WI38 (cell line): ENCODE data around the gene NUCKS1.
"Not testable (repeated sequence)": the region's sequence is repeated elsewhere in the genome, so short reads cannot be mapped to it uniquely, and the experiment has no call there.

Source experiments
- H3K4me3 ChIP-seq: 2 replicates; pipeline ENCODE4 v1.5.1; 2011; ENCODE audit warnings: low read depth, mild to moderate bottlenecking, control low read depth, low read length
- CTCF ChIP-seq: IDR thresholded peaks from 2 replicates; pipeline ENCODE4 v1.5.1; 2012; ENCODE audit warnings: low read depth, mild to moderate bottlenecking, control low read depth, low read length

The NUCKS1 gene

DNA sequence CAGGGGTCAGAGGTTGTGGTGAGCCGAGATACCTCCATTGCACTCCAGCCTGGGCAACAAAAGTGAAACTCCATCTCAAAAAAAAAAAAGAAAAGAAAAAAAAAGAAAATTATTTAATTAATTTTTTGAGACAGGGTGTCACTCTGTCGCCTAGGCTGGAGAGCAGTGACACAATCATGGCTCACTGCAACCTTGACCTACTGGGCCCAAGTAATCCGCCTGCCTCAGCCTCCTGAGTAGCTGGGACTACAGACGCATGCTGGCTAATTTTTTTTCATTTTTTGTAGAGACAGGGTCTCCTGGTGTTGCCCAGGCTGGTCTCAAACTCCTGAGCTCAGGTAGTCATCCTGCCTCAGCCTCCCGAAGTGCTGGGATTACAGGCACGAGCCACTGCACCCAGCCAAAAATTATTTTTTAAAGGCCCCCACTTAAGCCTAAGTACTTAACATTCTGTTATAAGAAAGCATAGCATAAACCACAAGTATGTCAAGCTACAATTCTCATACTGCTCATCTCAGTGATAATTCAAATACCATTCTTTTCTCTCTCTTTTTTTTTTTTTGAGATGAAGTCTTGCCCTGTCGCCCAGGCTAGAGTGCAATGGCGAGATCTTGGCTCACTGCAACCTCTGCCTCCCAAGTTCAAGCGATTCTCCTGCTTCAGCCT, 19.9 kb downstream of the NUCKS1 start:
- H3K4me3 ChIP-seq, result no peak overlapping the region
- no peak for TF ChIP-seq CTCF

DNA sequence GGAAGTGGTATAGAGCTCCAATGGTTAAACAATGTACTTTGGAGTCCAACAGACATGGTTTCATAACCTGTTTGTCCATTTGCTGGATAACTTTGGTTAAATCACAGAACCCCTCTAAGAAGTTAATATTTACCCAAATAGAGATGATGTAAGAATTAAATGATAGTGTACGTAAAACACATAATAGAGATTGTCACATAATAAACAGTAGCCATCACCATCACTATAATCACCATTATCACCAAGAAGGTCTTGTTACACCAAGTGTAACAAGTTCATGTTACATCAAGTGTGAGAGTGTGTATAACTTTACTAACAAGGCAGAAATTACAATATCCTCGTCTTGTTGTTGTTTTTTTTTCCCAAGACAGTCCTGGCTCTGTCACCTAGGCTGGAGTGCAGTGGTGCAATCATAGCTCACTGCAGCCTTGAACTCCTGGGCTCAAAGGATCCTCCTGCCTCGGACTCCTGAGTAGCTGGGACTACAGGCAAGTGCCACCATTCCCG, 23.3 kb downstream of the NUCKS1 start:
- no peak for TF ChIP-seq CTCF
- H3K4me3 ChIP-seq, result no peak overlapping the region

- H3K4me3 ChIP-seq, result no peak overlapping the region
- TF ChIP-seq CTCF, result no peak
These were observed 24.5 kb downstream of the NUCKS1 start for GRCh38 chr1:205725514-205725913.

GRCh38 chr1:205720740-205721139, 29.2 kb downstream of the NUCKS1 start:
- not testable (repeated sequence) for H3K4me3 ChIP-seq

DNA sequence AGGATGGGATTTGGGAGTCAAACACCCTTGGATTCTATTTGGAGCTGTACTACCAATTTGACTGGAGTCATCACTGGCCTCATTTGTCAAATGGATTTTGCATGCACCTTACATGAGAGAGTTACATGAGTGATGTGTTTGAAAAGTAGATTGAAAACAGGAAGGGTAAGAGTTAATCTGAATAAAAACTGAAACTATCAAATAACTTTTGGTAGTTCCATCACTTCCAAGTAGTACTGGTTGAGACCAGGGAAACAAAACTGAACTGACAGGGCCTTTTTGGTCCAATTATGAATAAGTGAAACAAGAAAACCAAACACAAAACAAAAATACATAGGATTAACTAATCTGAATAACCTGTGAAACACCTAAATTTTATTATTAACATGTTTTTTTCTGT, 30.2 kb downstream of the NUCKS1 start:
- H3K4me3 ChIP-seq, result no peak overlapping the region
- TF ChIP-seq CTCF, result no peak

DNA sequence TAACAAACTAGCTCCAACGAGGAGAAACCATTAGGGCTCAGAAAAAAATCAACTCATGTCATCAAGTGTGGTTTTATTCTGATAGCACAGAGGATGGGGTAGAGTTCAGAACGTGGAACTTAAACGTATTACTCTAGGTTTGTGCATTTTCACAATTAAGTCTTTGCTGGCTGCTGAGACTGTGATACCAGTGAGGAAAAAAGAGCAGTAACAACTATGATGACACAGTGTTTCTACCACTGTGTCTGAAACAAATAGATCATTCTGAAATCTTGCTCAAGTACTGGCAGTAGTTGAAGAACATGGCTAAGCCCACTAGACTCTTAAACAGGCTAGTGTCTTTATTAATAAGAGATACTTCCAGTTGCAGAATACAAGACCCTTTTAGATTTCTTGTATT, 31.0 kb downstream of the NUCKS1 start:
- no peak overlapping the region for H3K4me3 ChIP-seq
- no peak for TF ChIP-seq CTCF

DNA sequence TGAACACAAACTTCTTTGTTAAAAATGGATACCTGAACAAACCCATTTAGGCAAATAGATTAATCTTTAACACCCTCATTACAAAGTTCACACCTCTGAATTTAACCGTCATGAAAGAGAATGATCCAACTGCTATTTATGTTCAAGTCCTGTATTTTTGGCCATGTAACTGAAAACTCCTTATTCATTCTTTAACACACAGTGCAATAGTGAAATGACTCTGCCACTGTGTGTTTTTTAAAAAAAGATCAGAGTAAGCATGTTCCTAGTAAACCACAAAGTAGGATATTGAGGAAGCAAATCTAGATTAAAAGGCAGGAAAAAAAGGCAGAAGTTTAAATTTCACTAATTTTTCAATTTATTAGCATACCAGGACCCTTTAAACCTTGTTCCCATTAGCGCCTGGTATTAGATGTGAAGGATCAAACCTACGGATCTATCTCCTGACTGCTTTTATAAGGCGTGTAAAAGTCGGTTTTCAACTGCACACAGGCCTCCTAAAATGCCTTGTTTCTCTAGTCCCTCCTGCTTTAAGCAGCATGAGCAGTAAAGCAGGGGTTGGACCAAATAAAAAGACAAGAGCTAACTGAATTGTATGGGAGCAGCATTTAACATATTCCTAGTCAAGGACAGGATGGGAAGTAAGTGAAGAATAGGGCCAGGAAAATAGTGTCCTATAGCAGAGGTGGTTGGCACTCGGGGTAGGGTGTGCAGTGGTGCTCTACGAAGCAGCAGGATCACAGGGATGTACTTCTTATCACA, 33.4 kb downstream of the NUCKS1 start:
- no peak for TF ChIP-seq CTCF
- no peak overlapping the region for H3K4me3 ChIP-seq
